NCI-H1417 (cell line): Measurements from ENCODE around the gene PTPN1.

Experiments
- DNase-seq, 3 experiments: peaks; one replicate each; lab custom pipeline; 2025; lab: John Stamatoyannopoulos, UW

PTPN1 gene

DNA sequence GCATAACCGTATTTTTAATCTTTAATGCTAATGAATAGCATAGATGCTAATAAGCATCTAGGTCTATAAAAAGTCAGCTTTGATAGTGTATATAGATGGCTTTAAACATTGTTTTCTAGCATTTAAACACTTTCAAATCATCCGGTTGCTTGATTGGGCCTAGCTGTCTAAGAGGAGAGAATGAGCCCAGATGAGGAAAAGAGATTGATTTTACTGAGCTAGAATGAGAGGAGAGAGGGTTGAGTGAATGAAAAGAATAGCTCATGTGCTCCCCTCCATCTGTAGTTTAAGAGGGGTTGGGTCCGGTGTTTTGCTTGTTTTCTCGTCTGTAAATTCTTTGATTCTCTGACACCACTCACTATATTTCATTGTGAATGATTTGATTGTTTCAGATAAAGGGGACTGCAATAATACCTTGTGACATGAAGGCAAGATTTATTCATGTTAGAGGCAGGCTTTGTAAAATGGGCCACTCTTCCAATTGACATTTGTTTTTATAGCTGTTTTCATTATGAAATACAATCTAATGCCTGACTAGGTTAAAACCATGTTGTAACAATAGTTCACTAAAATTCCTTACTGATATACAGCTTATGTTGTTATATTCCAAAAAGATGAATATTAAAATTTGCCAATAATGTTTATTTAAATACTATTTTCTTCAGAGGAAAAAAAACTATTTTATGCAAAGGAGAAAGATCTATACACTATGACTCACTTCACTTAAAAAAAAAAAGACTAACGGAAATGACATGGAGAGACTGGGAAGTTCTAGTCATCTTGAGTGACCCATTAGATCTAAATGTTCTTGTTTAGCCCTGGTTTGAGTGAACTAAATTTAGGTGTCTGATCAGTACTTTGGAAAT lies 3.2 kb downstream of the PTPN1 start:
- no peak for DNase-seq

- DNase-seq: no peak
These were observed 3.8 kb downstream of the PTPN1 start for GRCh38 chr20:50514035-50514337.

DNA sequence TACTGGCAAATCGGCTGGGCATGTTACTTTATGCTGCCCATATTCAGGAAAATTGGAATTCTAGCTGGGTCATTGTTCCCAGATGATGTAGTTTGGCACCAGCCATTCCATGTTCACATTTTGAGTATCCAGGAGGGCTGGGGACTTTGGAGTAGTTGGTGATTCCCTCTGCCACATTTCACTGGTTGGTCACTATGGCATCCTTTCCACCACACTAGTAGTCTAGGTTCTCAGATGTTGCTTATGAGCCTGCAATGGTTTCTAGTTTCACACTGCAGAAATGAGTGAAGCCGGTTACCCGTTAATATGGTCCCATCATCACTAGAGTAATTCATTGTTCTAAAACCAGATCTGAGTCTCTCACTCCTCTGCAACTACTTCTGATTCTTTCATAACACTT lies 4.6 kb downstream of the PTPN1 start:
- no peak for DNase-seq

DNA sequence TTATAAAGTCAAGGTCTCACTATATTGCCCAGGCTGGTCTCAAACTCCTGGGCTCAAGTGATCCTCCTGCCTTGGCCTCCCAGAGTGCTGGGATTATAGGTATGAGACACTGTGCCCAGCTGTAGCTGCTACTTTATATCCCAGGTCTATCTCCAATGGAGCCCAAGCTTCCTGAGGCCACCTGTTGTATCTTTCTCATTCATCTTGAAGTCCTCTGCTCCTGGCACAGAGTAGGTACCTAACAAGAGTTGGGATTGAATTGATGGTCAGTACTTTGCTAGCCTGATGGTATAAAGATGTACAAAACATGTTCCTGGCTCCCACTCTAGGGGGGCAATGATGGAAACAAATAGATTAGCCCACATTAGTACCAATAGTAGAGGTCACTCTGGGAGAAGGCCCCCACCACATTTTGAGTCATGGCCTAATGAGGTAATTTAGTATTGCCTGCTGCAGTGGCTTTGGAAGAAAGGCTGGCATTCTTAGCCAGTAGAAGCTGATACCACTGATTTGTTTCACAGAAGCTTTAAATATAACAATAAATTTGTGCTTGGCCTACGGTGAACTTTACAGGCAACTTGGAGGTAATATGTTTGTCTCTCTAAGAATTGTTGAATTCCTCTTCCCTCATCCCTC lies 5.4 kb downstream of the PTPN1 start:
- no peak for DNase-seq

GRCh38 chr20:50516180-50516934 lies 6.2 kb downstream of the PTPN1 start:
- DNase-seq: no peak

GRCh38 chr20:50516935-50517816 lies 7.0 kb downstream of the PTPN1 start:
- no peak for DNase-seq

- no peak for DNase-seq
These were observed 7.6 kb downstream of the PTPN1 start for GRCh38 chr20:50517817-50518154.

GRCh38 chr20:50518270-50518721 lies 8.1 kb downstream of the PTPN1 start:
- DNase-seq: no peak

DNA sequence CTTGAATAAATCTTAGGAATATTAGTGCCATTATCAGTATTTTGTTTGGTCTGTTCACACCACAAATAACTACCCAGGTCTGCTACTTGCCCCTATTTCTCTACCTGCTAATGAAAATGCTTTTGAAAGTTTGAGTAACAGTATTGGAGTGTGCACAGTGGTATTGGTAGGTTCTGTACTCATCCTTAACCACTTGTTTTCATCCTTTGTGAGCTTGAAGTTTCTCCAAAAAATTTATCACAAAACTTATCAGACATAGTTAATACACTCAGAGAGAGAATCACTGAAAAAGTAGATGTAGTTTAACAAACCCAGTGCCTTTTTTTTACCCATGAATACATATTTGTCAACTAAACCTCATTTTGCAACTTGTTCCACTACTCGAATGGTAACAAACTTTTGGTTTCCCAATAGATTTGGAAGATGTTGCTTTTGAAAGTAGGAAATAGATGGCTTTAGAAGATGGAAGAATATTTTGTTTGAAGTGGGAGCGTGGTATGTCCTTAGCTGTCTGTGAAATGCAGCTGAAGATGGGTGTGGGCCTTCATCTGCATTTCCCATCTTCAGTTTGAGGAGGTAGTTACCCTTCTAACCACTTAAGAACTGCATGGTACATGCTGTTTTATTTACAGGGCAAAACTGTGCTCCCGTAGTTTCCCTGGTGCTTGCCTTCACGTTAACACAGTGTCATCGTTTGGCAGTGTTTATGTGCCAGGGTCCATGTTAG lies 9.0 kb downstream of the PTPN1 start:
- no peak for DNase-seq

DNA sequence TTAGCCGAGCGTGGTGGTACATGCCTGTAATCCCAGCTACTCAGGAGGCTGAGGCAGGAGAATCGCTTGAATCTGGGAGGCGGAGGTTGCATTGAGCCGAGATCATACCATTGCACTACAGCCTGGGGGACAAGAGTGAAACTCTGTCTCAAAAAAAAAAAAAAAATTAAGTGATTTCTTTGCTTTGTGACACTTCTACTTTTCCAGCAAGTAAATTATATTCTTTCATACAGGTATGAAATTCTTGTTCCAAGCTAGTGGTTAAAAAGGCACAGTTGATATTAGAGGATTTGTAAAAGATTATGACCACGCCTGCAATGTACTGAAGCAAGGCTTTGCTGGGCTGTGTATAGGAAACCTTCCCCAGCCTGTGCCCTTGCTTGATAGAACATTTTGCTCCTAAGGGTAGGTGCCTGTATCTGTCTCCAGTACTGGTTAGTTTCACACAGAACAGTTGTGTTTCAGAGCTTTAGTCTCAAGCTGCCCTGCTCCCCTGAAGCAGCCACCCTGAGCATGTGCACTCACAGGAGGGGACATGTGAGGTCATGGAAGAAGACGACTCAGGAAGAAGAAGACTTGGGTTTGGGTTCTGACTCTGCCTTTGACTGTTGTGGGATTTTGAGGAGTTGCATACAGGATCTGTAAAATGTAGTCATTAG lies 10.2 kb downstream of the PTPN1 start:
- no peak for DNase-seq

- no peak for DNase-seq
These were observed 11.3 kb downstream of the PTPN1 start for GRCh38 chr20:50521221-50522052.

DNA sequence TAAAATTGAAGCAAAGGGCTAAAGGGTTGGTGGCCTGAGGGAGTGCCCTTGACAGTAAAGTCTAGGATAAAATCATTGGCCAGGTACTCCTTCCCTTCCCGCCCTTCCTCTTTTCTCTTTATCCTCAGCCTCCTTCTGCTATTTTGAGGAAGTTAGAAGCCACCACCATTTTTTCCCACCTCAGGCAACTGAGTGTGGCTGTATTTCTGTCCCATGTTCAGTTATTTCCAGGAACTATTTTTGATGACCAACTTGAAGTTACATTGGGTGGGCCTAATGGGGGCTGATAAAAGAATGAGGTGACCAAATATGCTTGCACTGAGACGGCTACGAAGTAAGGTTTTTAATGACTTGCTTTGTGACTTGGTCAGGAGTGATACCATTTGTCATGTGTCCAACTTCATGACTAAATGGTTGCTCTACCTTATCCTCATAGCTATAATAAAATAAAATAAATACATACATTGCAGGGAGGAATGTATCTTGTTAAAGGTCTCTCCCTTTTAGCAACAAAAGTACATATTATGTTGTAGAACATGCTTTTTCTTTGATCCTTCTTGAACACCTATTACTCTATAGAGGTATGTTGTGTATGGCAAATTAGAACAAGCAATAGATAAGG lies 12.0 kb downstream of the PTPN1 start:
- DNase-seq: no peak

DNA sequence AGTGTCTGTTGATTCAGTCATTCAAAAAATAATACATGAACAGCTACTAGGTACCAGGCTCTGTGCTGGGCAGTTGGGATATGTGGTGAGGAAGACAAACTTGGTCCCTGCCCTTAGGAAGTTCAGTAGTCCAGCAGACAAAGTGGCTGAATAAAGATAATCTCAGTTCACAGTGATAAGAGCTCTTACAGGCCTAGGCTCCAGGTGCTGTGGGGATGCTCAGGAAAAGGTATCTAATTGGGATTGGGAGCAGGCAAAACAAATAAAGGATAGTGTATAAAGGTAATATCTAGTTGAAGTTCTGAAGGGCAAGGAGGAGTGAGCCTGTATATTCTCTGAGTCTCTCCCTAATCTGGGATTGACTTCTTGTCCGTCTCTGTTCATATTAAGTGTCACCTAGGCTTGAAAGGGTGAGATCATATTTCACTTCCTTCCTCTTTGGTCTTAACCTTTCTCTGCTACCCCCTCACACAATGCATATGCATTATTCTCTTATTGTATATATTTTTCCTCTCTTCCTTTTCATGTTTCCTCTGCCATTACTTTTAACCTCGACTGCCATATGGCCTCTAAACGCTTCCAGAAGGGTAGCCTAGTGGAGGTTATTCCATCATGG lies 13.5 kb downstream of the PTPN1 start:
- DNase-seq: no peak

GRCh38 chr20:50525681-50526080 lies 15.5 kb downstream of the PTPN1 start:
- no peak for DNase-seq

DNA sequence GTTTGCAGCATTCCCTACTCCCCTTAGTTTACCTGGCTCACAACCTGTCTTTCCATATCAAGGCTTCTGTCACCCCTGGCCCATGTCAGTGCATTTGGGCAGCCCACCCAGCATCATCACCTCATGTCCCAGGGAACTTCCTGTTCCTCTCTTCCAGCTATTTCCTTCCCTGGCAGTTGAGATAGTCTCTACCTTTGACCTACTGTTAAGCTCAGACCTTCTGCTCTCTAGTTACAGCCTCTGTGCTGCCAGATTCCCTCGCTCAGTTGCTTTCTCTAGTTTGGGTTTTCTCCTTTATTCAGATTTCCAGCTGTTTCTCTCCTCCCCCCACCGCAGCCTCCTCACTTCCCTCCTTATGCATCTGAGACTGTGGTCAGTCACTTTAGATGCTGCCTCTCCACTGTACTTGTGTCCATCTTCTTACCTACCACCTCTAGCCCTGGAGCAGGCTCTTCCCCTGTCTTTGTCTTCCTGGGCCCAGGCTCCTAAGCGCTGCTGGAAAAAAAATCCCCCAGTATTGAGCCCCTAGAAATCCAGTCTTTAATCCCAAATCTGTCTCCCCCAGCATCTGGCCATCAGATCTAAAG lies 16.3 kb downstream of the PTPN1 start:
- no peak for DNase-seq

DNA sequence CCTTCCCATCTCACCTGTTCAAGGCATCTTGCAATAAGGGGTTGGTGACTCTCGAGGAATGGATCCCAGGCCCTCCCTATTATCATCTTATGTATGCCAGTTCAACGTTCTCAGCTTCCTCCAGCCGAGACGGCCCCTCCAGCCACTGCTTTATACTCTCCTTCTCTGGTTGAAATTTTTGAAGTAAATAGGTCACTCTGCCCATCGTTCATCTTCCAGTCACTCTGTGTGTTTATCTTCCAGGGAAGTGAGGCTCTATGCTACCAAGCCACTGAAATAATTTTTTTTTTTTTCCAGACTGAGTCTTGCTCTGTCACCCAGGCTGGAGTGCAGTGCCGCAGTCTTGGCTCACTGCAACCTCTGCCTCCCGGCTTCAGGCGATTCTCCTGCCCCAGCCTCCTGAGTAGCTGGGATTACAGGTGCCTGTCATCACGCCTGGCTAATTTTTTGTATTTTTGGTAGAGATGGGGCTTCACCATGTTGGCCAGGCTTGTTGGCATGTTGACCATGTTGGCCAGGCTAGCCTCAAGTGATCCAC lies 17.0 kb downstream of the PTPN1 start:
- no peak for DNase-seq

GRCh38 chr20:50528129-50528528 lies 17.9 kb downstream of the PTPN1 start:
- no peak for DNase-seq

DNA sequence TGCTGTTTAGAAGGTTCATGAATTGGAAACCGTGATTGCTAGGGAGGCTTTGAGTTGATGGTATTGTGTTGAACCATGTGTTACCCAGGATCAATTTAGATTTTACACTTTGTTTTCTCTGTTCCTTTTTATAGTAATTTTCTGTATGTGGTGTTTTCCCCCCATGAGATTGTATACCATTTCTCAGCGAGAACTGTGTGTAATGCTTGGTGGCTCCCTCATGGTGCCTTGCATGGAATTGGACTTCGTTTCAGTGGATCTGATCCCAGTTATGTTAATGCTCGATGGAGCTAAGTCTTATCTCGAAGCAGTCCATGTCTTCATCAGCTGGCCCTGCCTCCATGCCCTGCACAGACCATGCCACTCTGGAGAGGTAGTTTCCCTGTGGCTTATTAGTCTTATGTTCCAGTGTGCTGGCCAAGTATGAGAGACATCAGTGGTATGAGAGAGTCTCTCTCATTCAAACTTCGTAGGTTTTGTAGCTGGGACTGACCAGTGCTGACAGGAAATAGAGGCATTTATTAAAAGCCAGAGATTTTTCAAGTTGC lies 18.7 kb downstream of the PTPN1 start:
- DNase-seq: no peak
